NB4 (cell line): Measurements from ENCODE around the gene SRGAP2B.
"Not testable (repeated sequence)": the region's sequence is repeated elsewhere in the genome, so short reads cannot be mapped to it uniquely, and the experiment has no call there.

Source experiments
- CTCF ChIP-seq: IDR thresholded peaks from one replicate; pipeline ENCODE4 v1.5.1; 2012; ENCODE audit warnings: low read depth, low read length
- POLR2A ChIP-seq: IDR thresholded peaks from 2 replicates; pipeline ENCODE4 v1.6.1; 2011; ENCODE audit warnings: mild to moderate bottlenecking; ENCODE audit not compliant: insufficient read length; ENCODE audit errors: extremely low read depth
- TF ChIP-seq, protein P1 (sequence below): IDR thresholded peaks from 2 replicates; pipeline ENCODE4 v1.6.1; 2011; ENCODE audit warnings: low read depth, low read length

DNA sequence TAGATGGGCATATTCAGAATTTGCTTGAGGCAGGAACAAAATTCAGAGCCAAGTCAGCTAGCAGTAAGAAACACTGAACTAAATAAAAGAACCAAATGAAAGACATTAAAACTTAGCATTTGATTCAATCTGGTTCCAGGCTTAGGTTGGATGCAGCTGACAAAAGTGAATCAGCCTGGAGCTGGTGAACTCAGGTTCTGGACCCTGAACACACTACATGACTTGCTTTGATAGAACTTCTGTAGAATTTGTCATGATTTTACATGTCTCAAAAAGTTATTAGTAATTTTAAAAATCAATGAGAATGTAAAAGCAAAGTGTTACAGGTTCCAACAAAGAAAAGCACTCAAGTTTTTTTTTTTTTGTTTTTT lies 78.7 kb downstream of the SRGAP2B start:
- TF ChIP-seq CTCF, POLR2A: not testable (repeated sequence)
- TF ChIP-seq, protein P1, sequence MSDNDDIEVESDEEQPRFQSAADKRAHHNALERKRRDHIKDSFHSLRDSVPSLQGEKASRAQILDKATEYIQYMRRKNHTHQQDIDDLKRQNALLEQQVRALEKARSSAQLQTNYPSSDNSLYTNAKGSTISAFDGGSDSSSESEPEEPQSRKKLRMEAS = not testable (repeated sequence)
